WERI-Rb-1 (cell line): ENCODE data around the gene CAMKK1.

ENCODE experiments used
- DNase-seq: peaks from one replicate; pipeline ENCODE4 v3.0.0-alpha.2; 2020
- H3K27ac ChIP-seq: fragments of 250-450 bp; sonication (Bioruptor Pico); 2 replicates; pipeline ENCODE4 v1.5.1; 2020; ENCODE audit warnings: mild to moderate bottlenecking, moderate library complexity
- H3K27me3 ChIP-seq: fragments of 250-450 bp; sonication (Bioruptor Pico); 2 replicates; pipeline ENCODE4 v1.5.1; 2021; ENCODE audit warnings: mild to moderate bottlenecking, low read depth, moderate library complexity; ENCODE audit not compliant: insufficient read depth, severe bottlenecking
- H3K36me3 ChIP-seq: fragments of 250-450 bp; sonication (Bioruptor Pico); 2 replicates; pipeline ENCODE4 v1.5.1; 2020; ENCODE audit warnings: mild to moderate bottlenecking, moderate library complexity
- H3K4me3 ChIP-seq: 2 replicates; pipeline ENCODE4 v1.5.1; 2011; ENCODE audit warnings: low read depth, mild to moderate bottlenecking, control low read depth, low read length
- H3K9me3 ChIP-seq: fragments of 250-450 bp; sonication (Bioruptor Pico); 2 replicates; pipeline ENCODE4 v1.5.1; 2021; ENCODE audit warnings: mild to moderate bottlenecking, moderate library complexity; ENCODE audit not compliant: severe bottlenecking
- CTCF ChIP-seq: IDR thresholded peaks from 2 replicates; pipeline ENCODE4 v1.5.1; 2011; ENCODE audit warnings: low read depth, mild to moderate bottlenecking, control low read depth, inconsistent platforms, low read length

The CAMKK1 gene

GRCh38 chr17:3915995-3916696, 23.3 kb upstream of the CAMKK1 start, which contains the start of gene P2RX1:
TSS of gene P2RX1 (minus strand) at chr17:3916465. CDS start at chr17:3916225, 240 bp downstream.
- H3K4me3 ChIP-seq, result no peak within 1 kb of the TSS

GRCh38 chr17:3915581-3915994, 22.7 kb upstream of the CAMKK1 start:
- Histone ChIP-seq H3K36me3 (no peaks in the 10 kb centered on the region), H3K9me3 (no peaks in the 10 kb centered on the region), H3K27me3 (no peaks in the 10 kb centered on the region), H3K4me3 (no peak overlapping the region), H3K27ac (no peak overlapping the region)
- no peak for DNase-seq
- TF ChIP-seq CTCF, result no peak

More at GRCh38 chr17:3915995-3916696, 23.3 kb upstream of the CAMKK1 start, which contains the start of gene P2RX1:
- DNase-seq, result no peak
- no peaks in the 10 kb centered on the region for H3K36me3 ChIP-seq
- TF ChIP-seq CTCF, result no peak
- no peaks in the 10 kb centered on the region for H3K27me3 ChIP-seq
- no peaks in the 10 kb centered on the region for H3K9me3 ChIP-seq
- H3K27ac ChIP-seq, result no peak within 1 kb of the TSS

- no peak for DNase-seq
- no peak overlapping the region; the same call in 1 of the 2 replicates for H3K27ac ChIP-seq
- H3K4me3 ChIP-seq, result no peak overlapping the region
- H3K9me3 ChIP-seq, result no peaks in the 10 kb centered on the region
- H3K27me3 ChIP-seq, result no peaks in the 10 kb centered on the region
- H3K36me3 ChIP-seq, result no peaks in the 10 kb centered on the region
- TF ChIP-seq CTCF, result no peak
Measured at GRCh38 chr17:3914312-3914670, 21.4 kb upstream of the CAMKK1 start.

- Histone ChIP-seq H3K27me3 (no peaks in the 10 kb centered on the region), H3K27ac (peak overlapping the region; percentile 39), H3K36me3 (no peaks in the 10 kb centered on the region), H3K9me3 (no peaks in the 10 kb centered on the region), H3K4me3 (no peak overlapping the region)
- DNase-seq, result peak; percentile 84
- TF ChIP-seq CTCF, result peak; percentile 99
Measured at GRCh38 chr17:3913531-3914311, 20.9 kb upstream of the CAMKK1 start.

GRCh38 chr17:3912827-3913226, 20.0 kb upstream of the CAMKK1 start:
- no peak for DNase-seq
- TF ChIP-seq CTCF, result no peak
- H3K27me3 ChIP-seq, result no peaks in the 10 kb centered on the region
- no peak overlapping the region for H3K4me3 ChIP-seq
- no peaks in the 10 kb centered on the region for H3K9me3 ChIP-seq
- no peak overlapping the region for H3K27ac ChIP-seq
- H3K36me3 ChIP-seq, result no peaks in the 10 kb centered on the region
